DND-41 (cell line): ENCODE data around the gene OR11G2.
"Not testable (repeated sequence)": the region's sequence is repeated elsewhere in the genome, so short reads cannot be mapped to it uniquely, and the experiment has no call there.

Source experiments
- ATAC-seq: fragments of 200-7000 bp; cut with Tn5 transposase; 3 replicates; pipeline ENCODE4 v1.9.1; 2021; ENCODE audit warnings: low read depth; ENCODE audit not compliant: insufficient read depth
- DNase-seq: peaks from one replicate; pipeline ENCODE4 v3.0.0-alpha.2; 2020
- H2AFZ ChIP-seq: 2 replicates; pipeline ENCODE4 v1.6.0; 2012; ENCODE audit warnings: low read depth, low read length
- H3K27ac ChIP-seq: 2 replicates; pipeline ENCODE4 v1.5.1; 2012; ENCODE audit warnings: low read length, inconsistent platforms
- H3K27me3 ChIP-seq: fragments of 200-600 bp; sonication (generic); 2 replicates; pipeline ENCODE4 v1.6.0; 2012; ENCODE audit warnings: low read length, mild to moderate bottlenecking, inconsistent platforms; ENCODE audit not compliant: insufficient read depth, poor library complexity
- H3K36me3 ChIP-seq: 2 replicates; pipeline ENCODE4 v1.5.1; 2012; ENCODE audit warnings: low read length, inconsistent platforms; ENCODE audit not compliant: insufficient read depth
- H3K4me1 ChIP-seq: 2 replicates; pipeline ENCODE4 v1.5.1; 2012; ENCODE audit warnings: mild to moderate bottlenecking, low read length; ENCODE audit not compliant: insufficient read depth
- H3K4me2 ChIP-seq: 2 replicates; pipeline ENCODE4 v1.6.0; 2012; ENCODE audit warnings: mild to moderate bottlenecking, moderate library complexity, low read length, inconsistent platforms; ENCODE audit not compliant: insufficient read depth
- H3K4me3 ChIP-seq, 2 experiments: fragments of 200-600 bp in 1 of 2; shearing (Covaris generic) in 1 of 2; 2 replicates each; pipeline ENCODE4 v1.5.1; 2012 to 2016; ENCODE audit warnings: inconsistent platforms in 2 of 2, low read length in 2 of 2, mild to moderate bottlenecking in 2 of 2, low read depth in 1 of 2, moderate library complexity in 1 of 2
- H3K79me2 ChIP-seq: 2 replicates; pipeline ENCODE4 v1.6.0; 2012; ENCODE audit warnings: low read length, inconsistent platforms; ENCODE audit not compliant: insufficient read depth
- H3K9ac ChIP-seq: 2 replicates; pipeline ENCODE4 v1.6.0; 2012; ENCODE audit warnings: low read depth, mild to moderate bottlenecking, inconsistent platforms, low read length, moderate library complexity
- H3K9me3 ChIP-seq: 2 replicates; pipeline ENCODE4 v1.5.1; 2012; ENCODE audit warnings: low read length, moderate library complexity, mild to moderate bottlenecking, inconsistent platforms; ENCODE audit not compliant: insufficient read depth, severe bottlenecking
- H4K20me1 ChIP-seq: 2 replicates; pipeline ENCODE4 v1.6.0; 2012; ENCODE audit warnings: low read length; ENCODE audit not compliant: insufficient read depth
- CTCF ChIP-seq: IDR thresholded peaks from 2 replicates; pipeline ENCODE4 v1.5.1; 2012; ENCODE audit warnings: borderline replicate concordance, low read length, moderate library complexity, mild to moderate bottlenecking; ENCODE audit not compliant: poor library complexity, severe bottlenecking; ENCODE audit errors: extremely low read depth
- EZH2 ChIP-seq: IDR thresholded peaks from 3 replicates; pipeline ENCODE4 v1.6.1; 2012; ENCODE audit warnings: borderline replicate concordance, low read depth, mild to moderate bottlenecking, moderate library complexity, low read length, inconsistent platforms; ENCODE audit not compliant: severe bottlenecking

OR11G2 gene

DNA sequence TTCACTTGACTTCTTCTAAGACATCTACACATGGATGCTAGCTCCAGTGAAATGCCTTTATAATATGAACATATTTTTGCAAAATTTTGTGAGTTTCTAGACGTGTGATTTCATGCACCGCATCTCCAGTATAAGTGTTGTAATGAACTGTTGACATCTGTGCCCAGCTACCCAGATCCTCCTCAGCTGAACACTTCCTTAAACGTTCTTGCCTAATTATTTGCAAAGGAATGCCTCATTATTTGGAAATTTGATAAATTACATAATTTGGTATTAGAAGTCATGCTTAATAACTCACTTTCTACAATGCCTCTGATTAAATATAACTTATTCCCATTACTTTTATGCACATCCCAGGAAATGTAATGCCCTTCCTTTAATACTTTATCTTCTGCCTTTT is 14.0 kb downstream of the OR11G2 start:
- no peak for DNase-seq
- Histone ChIP-seq H3K9ac (no peak overlapping the region), H3K9me3 (no peaks in the 10 kb centered on the region), H3K27ac (no peak overlapping the region), H3K4me1 (no peaks in the 10 kb centered on the region), H3K4me3 (no peak overlapping the region), H4K20me1 (no peaks in the 10 kb centered on the region), H2AFZ (no peak overlapping the region), H3K4me2 (no peak overlapping the region), H3K36me3 (no peaks in the 10 kb centered on the region), H3K79me2 (no peaks in the 10 kb centered on the region), H3K27me3 (no peaks in the 10 kb centered on the region)
- no peak for ATAC-seq
- TF ChIP-seq EZH2 (no peak), CTCF (no peak)

- Histone ChIP-seq H3K27me3 (peaks cover 2% of the 10 kb centered on the region), H3K9me3 (no peaks in the 10 kb centered on the region), H3K36me3 (no peaks in the 10 kb centered on the region), H4K20me1 (no peaks in the 10 kb centered on the region), H3K79me2 (no peaks in the 10 kb centered on the region), H3K4me1 (no peaks in the 10 kb centered on the region), H3K4me2 (no peak overlapping the region), H3K27ac (no peak overlapping the region), H2AFZ (no peak overlapping the region), H3K4me3 (no peak overlapping the region), H3K9ac (no peak overlapping the region)
- ATAC-seq, result no peak
- TF ChIP-seq CTCF (no peak), EZH2 (no peak)
- no peak for DNase-seq
Measured at GRCh38 chr14:20209595-20209994, 18.9 kb downstream of the OR11G2 start.

DNA sequence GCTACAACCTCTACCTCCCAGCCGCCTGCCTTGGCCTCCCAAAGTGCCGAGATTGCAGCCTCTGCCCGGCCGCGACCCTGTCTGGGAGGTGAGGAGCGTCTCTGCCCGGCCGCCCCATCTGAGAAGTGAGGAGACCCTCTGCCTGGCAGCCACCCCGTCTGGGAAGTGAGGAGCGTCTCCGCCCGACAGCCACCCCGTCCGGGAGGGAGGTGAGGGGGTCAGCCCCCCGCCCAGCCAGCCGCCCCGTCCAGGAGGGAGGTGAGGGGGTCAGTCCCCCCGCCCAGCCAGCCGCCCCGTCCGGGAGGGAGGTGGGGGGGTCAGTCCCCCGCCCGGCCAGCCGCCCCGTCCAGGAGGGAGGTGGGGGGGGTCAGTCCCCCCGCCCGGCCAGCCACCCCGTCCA is 21.7 kb downstream of the OR11G2 start:
- H3K79me2 ChIP-seq, H3K27me3 ChIP-seq, H3K27ac ChIP-seq, DNase-seq, H3K4me2 ChIP-seq, H3K36me3 ChIP-seq, H3K4me1 ChIP-seq, H3K4me3 ChIP-seq, ATAC-seq, H2AFZ ChIP-seq, H3K9ac ChIP-seq, H4K20me1 ChIP-seq, H3K9me3 ChIP-seq: not testable (repeated sequence)

DNA sequence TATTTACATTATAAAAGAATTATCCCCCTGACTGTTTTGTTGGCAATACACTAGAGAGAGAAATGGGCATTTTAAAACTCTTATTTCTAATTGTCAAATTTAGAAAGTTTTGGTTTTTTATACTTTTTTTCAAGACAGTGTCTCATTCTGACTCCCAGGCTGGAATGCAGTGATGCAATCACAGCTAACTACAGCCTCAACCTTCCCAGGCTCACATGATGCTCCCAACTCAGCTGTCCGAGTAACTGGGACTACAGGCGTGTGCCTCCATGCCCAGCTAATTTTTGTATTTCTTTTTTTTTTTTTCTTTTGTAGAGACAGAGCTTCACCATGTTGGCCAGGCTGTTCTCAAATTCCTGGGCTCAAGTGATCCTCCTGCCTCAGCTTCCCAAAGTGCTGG is 24.5 kb downstream of the OR11G2 start:
- peaks cover 7% of the 10 kb centered on the region for H3K27me3 ChIP-seq
- H3K9me3 ChIP-seq, result no peaks in the 10 kb centered on the region
- H3K9ac ChIP-seq, result no peak overlapping the region
- H2AFZ ChIP-seq, result no peak overlapping the region
- ATAC-seq (no peak), DNase-seq (no peak)
- TF ChIP-seq CTCF (no peak), EZH2 (no peak)
- no peak overlapping the region for H3K27ac ChIP-seq
- no peaks in the 10 kb centered on the region for H3K79me2 ChIP-seq
- H4K20me1 ChIP-seq, result no peaks in the 10 kb centered on the region
- no peaks in the 10 kb centered on the region for H3K36me3 ChIP-seq
- H3K4me1 ChIP-seq, result no peaks in the 10 kb centered on the region
- no peak overlapping the region for H3K4me2 ChIP-seq
- no peak overlapping the region for H3K4me3 ChIP-seq
